ENCODE measurements around the gene CRPPA.

CRPPA gene

GRCh38 chr7:16422103-16422435, 731 bp upstream of the CRPPA start:
- no peak for DNase-seq

DNA sequence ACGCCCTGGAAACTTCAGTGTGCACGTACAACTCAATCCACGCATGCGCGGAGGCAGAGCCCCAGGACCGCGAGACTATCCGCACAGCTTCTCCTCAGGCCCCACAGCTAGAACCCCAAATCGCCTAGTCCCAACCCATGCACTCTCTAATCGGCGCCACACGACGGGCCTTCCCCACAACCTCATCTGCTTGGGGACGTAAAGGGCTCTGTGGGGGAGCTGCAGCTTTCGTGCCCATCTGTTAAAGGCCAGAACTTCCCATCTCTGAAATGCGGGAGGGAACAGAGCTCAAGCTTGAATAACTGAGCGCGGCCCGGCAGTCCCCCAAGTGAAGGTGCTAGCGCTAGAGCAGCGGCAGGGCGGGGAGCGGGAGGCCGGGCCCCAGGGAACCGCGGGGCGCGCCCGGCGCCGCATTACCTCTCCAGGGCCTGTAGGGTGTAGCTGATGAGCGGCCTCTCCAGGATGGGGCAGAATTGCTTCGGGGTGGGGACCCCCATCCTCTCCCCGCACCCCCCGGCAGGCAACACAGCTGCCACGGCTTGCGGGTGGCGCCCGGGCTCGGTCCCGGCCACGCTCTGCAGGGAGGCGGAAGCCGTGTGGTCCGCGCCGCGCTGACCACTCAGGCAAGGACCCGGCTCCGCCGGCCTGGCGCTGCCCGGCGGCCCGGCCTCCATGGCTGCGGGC, 547 bp downstream of the CRPPA start:
- DNase-seq = peak; percentile 76

DNA sequence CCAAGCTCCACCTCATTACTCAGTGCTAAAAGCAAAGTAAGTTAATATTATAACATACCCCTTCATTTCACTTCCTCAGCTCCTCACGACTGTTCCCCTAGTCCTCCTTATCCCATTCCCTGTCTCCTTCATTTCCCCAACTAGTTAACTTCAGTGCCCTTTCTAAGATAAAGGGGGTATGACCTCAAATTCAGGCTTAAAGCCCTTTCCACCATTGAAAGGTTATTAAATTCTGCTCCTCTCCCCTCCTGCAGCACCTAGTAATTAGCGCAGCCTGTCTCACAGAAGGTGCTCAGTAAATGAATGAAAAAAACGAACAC, 1.0 kb downstream of the CRPPA start:
- DNase-seq = no peak

DNA sequence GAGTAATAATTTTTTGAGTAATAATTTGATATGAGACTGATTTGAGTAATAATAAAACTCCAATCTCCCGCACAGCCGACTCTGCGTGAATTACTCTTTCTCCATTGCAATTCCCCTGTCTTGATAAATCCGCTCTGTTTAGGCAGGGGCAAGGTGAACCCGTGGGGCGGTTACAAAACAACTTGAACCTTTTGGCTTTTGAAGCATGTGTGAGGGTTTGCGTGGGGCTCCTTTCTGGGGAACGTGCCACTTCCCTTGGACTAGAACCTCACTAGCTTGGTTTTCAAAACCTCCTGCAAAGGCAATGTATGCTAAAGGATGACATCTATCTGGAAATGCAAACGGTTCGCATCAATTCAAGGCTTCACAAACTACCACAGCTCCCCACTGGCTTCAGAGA, 1.5 kb downstream of the CRPPA start:
- DNase-seq = no peak

DNA sequence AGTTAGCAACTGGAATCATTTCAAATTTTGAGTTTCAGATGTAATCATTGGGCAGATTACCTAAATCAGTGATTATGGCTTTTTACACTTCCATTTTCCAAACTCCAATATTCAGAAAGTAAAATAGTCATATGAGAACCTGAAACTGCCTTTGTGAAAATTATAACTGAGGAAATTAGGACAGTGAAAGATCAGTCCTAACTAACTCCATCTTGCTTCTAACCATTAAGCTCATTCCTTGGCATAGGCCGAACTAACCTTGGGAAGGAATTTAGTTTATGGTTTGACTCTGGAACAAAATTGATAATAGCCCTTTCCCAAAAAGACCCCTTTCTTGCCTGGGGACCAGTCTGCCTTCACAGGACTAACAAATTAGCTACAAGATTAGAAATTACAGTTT, 2.2 kb downstream of the CRPPA start:
- no peak for DNase-seq

GRCh38 chr7:16417906-16418305, 3.4 kb downstream of the CRPPA start:
- no peak for DNase-seq

- DNase-seq = no peak
These were observed 4.8 kb downstream of the CRPPA start for GRCh38 chr7:16416289-16417282.

DNA sequence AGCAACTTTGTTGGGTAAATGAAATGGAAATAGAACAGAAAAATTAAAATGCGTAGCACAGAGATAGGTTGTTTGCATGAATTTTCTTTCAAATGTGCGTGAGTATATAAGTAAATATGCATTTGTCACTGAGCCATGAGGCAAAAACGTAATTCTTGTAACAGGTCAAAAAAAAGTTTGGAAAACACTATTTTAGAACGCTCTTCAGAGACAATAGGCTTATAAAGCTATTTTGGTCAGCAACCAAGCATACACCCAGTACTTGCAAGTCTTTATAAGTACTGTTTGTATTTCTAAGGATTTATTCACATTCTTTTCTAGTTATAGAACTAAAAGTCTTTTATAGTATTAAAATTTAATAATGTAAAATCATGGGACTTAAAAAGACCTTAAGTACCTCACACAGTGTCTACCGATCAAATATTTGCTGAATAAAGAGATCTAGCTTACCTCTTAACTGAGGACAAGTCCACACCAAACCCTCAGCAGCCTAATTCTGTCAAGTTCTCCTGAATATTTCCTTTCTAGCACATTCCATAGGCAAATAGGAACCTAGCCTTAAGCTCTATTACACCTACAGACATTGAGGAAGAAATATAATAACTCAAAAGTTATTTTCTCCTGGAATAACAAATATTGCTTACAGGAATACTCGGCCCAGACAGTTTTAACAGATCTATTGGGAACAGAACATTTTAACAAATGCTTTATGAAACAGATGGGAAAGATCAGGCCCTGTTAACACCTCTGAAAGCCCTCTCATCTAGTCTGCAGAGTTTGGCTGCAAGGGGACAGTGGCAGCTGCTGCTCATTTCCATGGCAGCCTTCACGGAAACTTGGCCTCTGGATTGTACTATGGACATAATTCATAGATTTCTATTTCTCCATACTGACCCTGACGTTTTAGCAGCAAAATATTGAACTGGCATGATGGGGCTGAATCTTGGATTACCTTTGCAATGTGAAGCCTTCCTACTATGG, 8.8 kb downstream of the CRPPA start:
- no peak for DNase-seq

- DNase-seq = no peak
These were observed 9.9 kb downstream of the CRPPA start for GRCh38 chr7:16411391-16411790.

GRCh38 chr7:16409777-16410176, 11.6 kb downstream of the CRPPA start:
- no peak for DNase-seq

DNA sequence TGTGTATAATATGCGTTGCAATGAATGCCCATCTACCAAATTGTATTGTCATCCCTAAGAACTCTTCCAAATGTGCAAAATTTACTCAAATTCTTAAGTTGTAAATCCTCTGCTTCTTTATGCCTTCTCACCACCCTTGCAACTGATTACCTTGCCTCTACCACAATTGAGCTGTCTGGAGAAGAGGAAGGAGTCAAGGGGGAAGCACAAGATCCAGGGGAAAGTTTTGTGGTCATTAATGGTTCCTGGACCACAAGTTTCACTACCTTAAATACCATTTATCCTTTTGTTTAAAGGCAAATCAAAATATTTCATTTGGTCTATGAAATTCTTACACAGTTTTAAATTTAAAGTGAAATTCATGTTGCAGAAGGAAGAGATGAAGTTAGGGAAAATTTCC, 16.7 kb downstream of the CRPPA start:
- DNase-seq = no peak

- no peak for DNase-seq
These were observed 17.9 kb downstream of the CRPPA start for GRCh38 chr7:16403475-16403874.

DNA sequence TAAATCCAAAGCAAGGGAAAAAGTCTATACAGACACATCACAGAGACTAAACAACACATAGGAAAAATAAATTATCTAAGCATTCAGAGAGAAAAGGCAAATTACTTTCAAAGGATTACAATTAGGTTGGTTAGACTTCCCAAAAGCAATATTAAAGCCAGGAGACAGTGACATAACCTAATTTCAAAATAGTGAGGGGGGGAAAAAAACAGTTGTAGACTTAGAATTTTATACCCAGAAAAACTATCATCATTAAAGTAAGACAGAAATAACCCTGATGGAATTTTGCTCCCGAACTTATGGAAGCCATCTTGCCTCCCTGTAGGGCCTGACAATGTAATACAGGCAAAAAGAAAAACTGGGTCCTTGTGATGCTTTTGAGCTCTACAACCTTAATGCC, 18.4 kb downstream of the CRPPA start:
- no peak for DNase-seq

DNA sequence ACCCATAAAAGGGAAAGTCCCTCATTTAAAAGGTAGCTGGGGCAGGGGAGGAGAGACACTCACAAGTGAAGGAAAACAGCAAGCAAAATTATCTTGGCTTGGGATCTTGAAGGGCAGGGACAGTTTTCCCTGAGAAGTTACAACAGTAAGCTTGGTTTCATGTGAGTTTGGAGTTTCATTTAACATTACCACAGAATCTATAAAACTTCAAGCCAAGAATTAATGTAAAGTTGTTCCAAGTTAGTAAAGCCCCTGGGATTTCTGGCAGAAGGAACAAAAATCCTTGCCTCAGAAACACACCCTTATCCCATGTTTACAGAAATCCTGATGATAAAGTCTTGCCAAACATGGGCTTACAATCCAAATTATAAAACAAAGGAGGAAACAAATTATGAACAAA, 19.2 kb downstream of the CRPPA start:
- no peak for DNase-seq

DNA sequence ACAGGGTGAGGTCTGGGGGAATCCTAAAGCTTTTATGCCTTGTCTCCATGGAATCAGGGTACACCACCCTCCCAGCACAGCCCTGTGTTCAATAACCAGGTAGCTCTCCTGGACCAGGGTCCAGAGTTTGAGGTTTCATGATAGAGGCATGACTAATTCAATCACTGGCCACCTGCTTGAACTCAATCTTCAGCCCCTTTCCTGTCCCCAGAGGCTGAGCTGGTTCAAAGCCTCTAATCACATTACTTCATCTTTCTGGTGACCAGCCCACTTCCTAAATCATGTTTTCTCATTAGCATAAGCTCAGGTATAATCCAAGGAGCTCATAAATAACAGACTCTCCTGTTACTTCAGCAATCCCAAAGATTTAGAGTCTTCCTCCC, 20.5 kb downstream of the CRPPA start:
- DNase-seq = no peak

DNA sequence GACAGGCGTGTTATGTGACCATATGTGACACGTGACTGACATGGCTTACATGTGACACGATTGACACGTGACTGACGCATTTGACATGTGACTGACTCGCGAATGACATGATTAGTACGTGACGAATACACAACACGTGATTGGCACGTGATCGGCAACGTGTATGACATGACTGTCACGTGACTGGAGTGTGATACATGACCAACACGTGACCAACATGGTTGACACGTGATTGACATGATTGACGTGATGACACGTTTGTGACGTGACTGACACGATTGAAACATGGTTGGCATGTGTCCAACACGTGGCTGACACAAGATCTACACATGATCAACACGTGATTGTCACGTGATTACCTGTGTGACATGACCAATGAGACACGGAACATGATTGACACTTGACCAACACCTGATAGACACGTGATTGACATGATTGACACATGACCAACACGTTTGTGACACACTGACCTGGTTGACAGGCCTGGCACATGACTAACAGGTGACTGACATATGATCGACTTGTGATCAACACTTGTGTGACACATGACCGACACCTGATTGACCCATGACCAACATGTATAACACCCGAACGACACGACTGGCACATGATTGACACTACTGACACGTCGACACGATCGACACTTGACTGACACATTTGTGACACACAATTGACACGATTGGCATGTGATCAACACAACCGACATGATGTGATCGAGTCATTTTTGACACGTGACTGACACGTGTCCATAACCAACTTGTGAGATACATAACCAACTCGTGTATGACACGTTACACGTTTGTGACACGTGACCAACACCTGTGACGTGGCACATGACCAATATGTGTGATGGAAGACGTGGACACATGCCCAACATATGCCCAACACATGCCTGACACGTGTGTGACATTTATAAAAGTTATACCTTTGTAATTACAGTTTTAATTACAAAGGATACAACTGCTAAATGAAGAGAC, 21.1 kb downstream of the CRPPA start:
- DNase-seq = no peak

GRCh38 chr7:16399265-16399831, 22.0 kb downstream of the CRPPA start:
- no peak for DNase-seq

DNA sequence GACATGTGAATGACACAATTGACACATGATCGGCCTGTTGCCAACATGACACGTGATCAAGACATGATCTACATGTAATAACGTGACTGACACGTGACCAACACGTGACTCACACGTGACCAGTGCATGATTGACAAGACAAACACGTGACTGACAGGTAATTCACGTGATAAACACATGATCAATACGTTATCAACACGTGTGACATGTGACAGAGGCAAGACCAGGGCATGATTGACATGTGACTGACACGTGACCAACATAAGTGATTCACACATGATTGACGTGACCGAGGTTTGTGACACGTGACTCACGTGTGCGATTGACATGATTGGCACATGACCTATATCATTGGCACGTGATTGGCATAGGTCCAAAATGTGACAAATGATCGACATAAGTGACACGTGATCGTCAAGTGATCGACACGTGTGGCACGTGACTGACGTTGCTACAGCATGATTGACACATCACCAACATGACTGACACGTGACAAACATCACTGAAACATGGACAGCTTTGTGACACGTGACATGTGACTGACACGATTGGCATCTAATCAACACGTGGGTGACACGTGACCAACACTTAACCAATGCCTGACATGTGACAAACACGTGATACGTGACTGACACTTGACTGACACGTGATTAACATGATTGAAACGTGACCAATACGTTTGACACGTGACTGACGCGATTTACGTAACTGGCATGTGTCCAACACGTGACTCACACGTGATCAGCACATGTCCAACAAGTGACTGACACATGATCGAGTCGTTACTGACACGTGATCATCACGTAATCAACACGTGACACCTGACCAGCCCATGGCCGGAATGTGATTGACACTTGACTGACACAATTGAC, 23.0 kb downstream of the CRPPA start:
- DNase-seq = no peak

DNA sequence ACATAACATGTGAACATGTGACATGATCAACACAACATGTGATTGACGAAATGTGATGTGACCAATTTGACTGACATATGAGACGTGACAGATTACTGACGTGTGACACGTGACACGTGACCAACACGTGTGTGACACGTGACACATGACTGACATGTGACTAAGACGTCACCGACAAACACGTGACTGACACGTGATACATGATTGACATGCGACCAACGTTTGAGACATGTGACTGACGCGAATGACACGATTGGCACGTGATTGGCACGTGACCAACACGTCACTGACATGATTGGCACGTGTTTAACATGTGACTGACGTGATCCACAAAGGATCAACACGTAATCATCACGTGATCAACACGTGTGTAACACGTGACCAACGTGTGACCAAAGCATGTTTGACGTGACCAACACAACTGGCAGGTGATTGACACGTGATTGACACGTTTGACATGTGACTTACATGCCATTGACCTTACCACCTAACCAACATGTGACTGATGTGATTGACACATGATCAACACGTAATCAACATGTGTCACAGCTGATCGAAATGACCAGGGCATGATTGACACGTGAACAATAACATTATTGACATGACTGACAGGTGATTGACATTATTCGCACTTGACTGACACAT, 23.7 kb downstream of the CRPPA start:
- DNase-seq = no peak

All from NCI-H1436 treated with DMSO at 0.1 percent for 48 hours (cell line).